HepG2 (cell line): ENCODE data around the gene WNK4. TPM values are rescaled to one million over a fixed set of nuclear protein-coding genes. Genes with fewer than 3 reads are reported as not detected.

Source experiments
- BRF2 ChIP-seq: sonication (generic); formaldehyde crosslinking; IDR thresholded peaks from 2 replicates; pipeline ENCODE4 v1.8.1; 2022; ENCODE audit warnings: mild to moderate bottlenecking, missing genetic modification reagents
- E2F2 ChIP-seq: sonication (generic); formaldehyde crosslinking; IDR thresholded peaks from 2 replicates; pipeline ENCODE4 v1.4.0; 2020; ENCODE audit warnings: missing genetic modification reagents, borderline replicate concordance
- FOSL1 ChIP-seq: sonication (generic); formaldehyde crosslinking; IDR thresholded peaks from 2 replicates; pipeline ENCODE4 v1.9.0; 2021; ENCODE audit warnings: missing genetic modification reagents, borderline replicate concordance
- KLF6 ChIP-seq: IDR thresholded peaks from 2 replicates; pipeline ENCODE4 v1.8.0; 2016; ENCODE audit warnings: missing biosample characterization, missing genetic modification reagents
- MLLT10 ChIP-seq: sonication (generic); formaldehyde crosslinking; IDR thresholded peaks from 2 replicates; pipeline ENCODE4 v1.4.0; 2020; ENCODE audit warnings: missing genetic modification reagents
- MTA3 ChIP-seq: sonication (generic); formaldehyde crosslinking; IDR thresholded peaks from 2 replicates; pipeline ENCODE4 v1.4.0; 2020; ENCODE audit warnings: missing genetic modification reagents
- NFKB2 ChIP-seq: sonication (generic); formaldehyde crosslinking; IDR thresholded peaks from 2 replicates; pipeline ENCODE4 v1.4.0; 2020; ENCODE audit warnings: missing genetic modification reagents, borderline replicate concordance
- TOPORS ChIP-seq: sonication (generic); formaldehyde crosslinking; IDR thresholded peaks from 2 replicates; pipeline ENCODE4 v1.8.0; 2023; ENCODE audit warnings: mild to moderate bottlenecking, missing genetic modification reagents
- ZNF12 ChIP-seq: sonication (generic); formaldehyde crosslinking; IDR thresholded peaks from 2 replicates; pipeline ENCODE4 v1.5.0; 2020; ENCODE audit warnings: missing genetic modification reagents
- ZNF207 ChIP-seq: fragments of 450-650 bp; IDR thresholded peaks from 2 replicates; pipeline ENCODE4 v1.6.1; 2016; ENCODE audit warnings: antibody characterized with exemption, borderline replicate concordance
- ZNF382 ChIP-seq: sonication (generic); formaldehyde crosslinking; IDR thresholded peaks from 2 replicates; pipeline ENCODE4 v1.5.0; 2020; ENCODE audit warnings: missing genetic modification reagents, mild to moderate bottlenecking, borderline replicate concordance
- ZNF44 ChIP-seq: sonication (generic); formaldehyde crosslinking; IDR thresholded peaks from 2 replicates; pipeline ENCODE4 v1.5.1; 2020; ENCODE audit warnings: mild to moderate bottlenecking, missing genetic modification reagents
- ZNF441 ChIP-seq: sonication (generic); formaldehyde crosslinking; IDR thresholded peaks from 2 replicates; pipeline ENCODE4 v1.7.0; 2021; ENCODE audit warnings: missing genetic modification reagents, borderline replicate concordance
- ZNF446 ChIP-seq: sonication (generic); formaldehyde crosslinking; IDR thresholded peaks from 2 replicates; pipeline ENCODE4 v1.5.0; 2020; ENCODE audit warnings: mild to moderate bottlenecking, missing genetic modification reagents
- ZNF564 ChIP-seq: sonication (generic); formaldehyde crosslinking; IDR thresholded peaks from 2 replicates; pipeline ENCODE4 v1.8.1; 2023; ENCODE audit warnings: mild to moderate bottlenecking, missing genetic modification reagents
- ZNF589 ChIP-seq: sonication (generic); formaldehyde crosslinking; conservative IDR thresholded peaks from 2 replicates; pipeline ENCODE4 v1.8.0; 2022; ENCODE audit warnings: mild to moderate bottlenecking, moderate library complexity, missing genetic modification reagents
- ZNF605 ChIP-seq: sonication (generic); formaldehyde crosslinking; IDR thresholded peaks from 2 replicates; pipeline ENCODE4 v1.8.0; 2022; ENCODE audit warnings: mild to moderate bottlenecking, missing genetic modification reagents
- ZNF670 ChIP-seq: sonication (generic); formaldehyde crosslinking; IDR thresholded peaks from 2 replicates; pipeline ENCODE4 v1.8.0; 2022; ENCODE audit warnings: mild to moderate bottlenecking, missing genetic modification reagents, borderline replicate concordance
- ZZZ3 ChIP-seq: sonication (generic); formaldehyde crosslinking; IDR thresholded peaks from 2 replicates; pipeline ENCODE4 v1.4.0; 2020; ENCODE audit warnings: missing genetic modification reagents, mild to moderate bottlenecking, borderline replicate concordance
- polyA plus RNA-seq, 8 experiments: library from polyadenylated mRNA; depleted of rRNA in 3 of 8; stranded (reverse) in 7 of 8; unstranded in 1 of 8; fragments of >200 nt; fragmentation: Illumina TruSeq in 4 of 8; extraction: Trizol in 4 of 8; gene quantifications; 2 replicates each; pipeline versions ENCODE4 v1.2.1 to v1.2.3, GENCODE V29; 2011 to 2016; ENCODE audit warnings: low read depth in 4 of 8, missing spikeins in 1 of 8, mixed read lengths in 1 of 8; ENCODE audit not compliant: insufficient read depth in 1 of 8
- total RNA-seq, 5 experiments: library from RNA; depleted of rRNA; stranded (reverse); fragments of >200 nt; fragmentation: Illumina TruSeq; extraction: Trizol; gene quantifications; 2 replicates each; pipeline ENCODE4 v1.2.3, GENCODE V29; 2016; ENCODE audit warnings: low read depth in 1 of 5
- TF ChIP-seq, protein P1 (sequence below): sonication (generic); formaldehyde crosslinking; IDR thresholded peaks from 2 replicates; pipeline ENCODE4 v1.5.1; 2020; ENCODE audit warnings: missing genetic modification reagents, mild to moderate bottlenecking, borderline replicate concordance
- TF ChIP-seq, protein P2 (sequence below): sonication (generic); formaldehyde crosslinking; conservative IDR thresholded peaks from 2 replicates; pipeline ENCODE4 v1.4.0; 2020; ENCODE audit warnings: missing genetic modification reagents

The WNK4 gene
- total and polyA plus RNA-seq, 2 of the 13 experiments (the other 11 are each of a cell fraction or from before 2014, with no cell fraction given): 2.7 to 13.7 TPM

GRCh38 chr17:42832934-42833766 is 52.7 kb downstream of the WNK4 start, which contains the start of gene PSME3 (continued):
- TF ChIP-seq TOPORS (CRISPR knock-in tag): peak; percentile 85
- 0 out of 2 replicates have a peak, but pooled peaks have one; percentile 77 for TF ChIP-seq ZNF589
- TF ChIP-seq MTA3: no peak
- no peak; the same call in 1 of the 2 replicates for TF ChIP-seq KLF6 (CRISPR knock-in tag)
- TF ChIP-seq ZNF12 (CRISPR knock-in tag): peak; percentile 75
- TF ChIP-seq, protein P1, sequence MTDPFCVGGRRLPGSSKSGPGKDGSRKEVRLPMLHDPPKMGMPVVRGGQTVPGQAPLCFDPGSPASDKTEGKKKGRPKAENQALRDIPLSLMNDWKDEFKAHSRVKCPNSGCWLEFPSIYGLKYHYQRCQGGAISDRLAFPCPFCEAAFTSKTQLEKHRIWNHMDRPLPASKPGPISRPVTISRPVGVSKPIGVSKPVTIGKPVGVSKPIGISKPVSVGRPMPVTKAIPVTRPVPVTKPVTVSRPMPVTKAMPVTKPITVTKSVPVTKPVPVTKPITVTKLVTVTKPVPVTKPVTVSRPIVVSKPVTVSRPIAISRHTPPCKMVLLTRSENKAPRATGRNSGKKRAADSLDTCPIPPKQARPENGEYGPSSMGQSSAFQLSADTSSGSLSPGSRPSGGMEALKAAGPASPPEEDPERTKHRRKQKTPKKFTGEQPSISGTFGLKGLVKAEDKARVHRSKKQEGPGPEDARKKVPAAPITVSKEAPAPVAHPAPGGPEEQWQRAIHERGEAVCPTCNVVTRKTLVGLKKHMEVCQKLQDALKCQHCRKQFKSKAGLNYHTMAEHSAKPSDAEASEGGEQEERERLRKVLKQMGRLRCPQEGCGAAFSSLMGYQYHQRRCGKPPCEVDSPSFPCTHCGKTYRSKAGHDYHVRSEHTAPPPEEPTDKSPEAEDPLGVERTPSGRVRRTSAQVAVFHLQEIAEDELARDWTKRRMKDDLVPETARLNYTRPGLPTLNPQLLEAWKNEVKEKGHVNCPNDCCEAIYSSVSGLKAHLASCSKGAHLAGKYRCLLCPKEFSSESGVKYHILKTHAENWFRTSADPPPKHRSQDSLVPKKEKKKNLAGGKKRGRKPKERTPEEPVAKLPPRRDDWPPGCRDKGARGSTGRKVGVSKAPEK (CRISPR knock-in tag): peak; percentile 57
- TF ChIP-seq ZNF441 (CRISPR knock-in tag): peak; percentile 65; the same call in 1 of the 2 replicates
- TF ChIP-seq BRF2 (CRISPR knock-in tag): 0 out of 2 replicates have a peak, but pooled peaks have one; percentile 28
- TF ChIP-seq ZNF564: no peak; the same call in 1 of the 2 replicates
- TF ChIP-seq ZNF207: no peak
- TF ChIP-seq ZNF446 (CRISPR knock-in tag): 0 out of 2 replicates have a peak, but pooled peaks have one; percentile 67
- peak; percentile 76; the same call in 1 of the 2 replicates for TF ChIP-seq ZNF670 (CRISPR knock-in tag)
- TF ChIP-seq, protein P2, sequence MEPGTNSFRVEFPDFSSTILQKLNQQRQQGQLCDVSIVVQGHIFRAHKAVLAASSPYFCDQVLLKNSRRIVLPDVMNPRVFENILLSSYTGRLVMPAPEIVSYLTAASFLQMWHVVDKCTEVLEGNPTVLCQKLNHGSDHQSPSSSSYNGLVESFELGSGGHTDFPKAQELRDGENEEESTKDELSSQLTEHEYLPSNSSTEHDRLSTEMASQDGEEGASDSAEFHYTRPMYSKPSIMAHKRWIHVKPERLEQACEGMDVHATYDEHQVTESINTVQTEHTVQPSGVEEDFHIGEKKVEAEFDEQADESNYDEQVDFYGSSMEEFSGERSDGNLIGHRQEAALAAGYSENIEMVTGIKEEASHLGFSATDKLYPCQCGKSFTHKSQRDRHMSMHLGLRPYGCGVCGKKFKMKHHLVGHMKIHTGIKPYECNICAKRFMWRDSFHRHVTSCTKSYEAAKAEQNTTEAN (CRISPR knock-in tag): peak; percentile 91
- peak; percentile 34; the same call in 1 of the 2 replicates for TF ChIP-seq E2F2
- TF ChIP-seq FOSL1 (CRISPR knock-in tag): no peak
- peak; percentile 66; the same call in 1 of the 2 replicates for TF ChIP-seq ZNF605 (CRISPR knock-in tag)
- peak; percentile 92 for TF ChIP-seq ZZZ3 (CRISPR knock-in tag)
- peak; percentile 91 for TF ChIP-seq ZNF44 (CRISPR knock-in tag)
- peak; percentile 99 for TF ChIP-seq NFKB2 (CRISPR knock-in tag)
- no peak for TF ChIP-seq MLLT10 (CRISPR knock-in tag)
- TF ChIP-seq ZNF382 (CRISPR knock-in tag): no peak
